ENCODE results near the gene TBC1D24. TPM values are rescaled to one million over a fixed set of nuclear protein-coding genes. Genes with fewer than 3 reads are reported as not detected.

Gene TBC1D24
- total and polyA plus RNA-seq, 9 of the 15 experiments (the other 6 are each of a cell fraction or from before 2014, with no cell fraction given) = 1.7 to 22.6 (median 7.2) TPM

DNA sequence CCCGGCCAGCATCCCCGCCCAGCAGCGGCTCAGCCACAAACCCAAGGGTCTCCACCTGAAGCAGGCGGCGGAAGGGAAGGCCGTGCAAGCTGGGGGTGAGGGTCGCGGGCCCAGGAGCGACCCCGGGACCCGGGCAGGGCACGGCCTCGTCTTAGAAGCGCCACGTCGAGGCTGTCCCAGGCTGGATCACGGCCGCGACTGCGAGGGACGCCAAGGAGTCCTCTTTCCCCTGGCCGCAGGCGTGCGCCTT, 46.2 kb upstream of the TBC1D24 start (continued):
- TF ChIP-seq TSHZ1 (CRISPR knock-in tag; IDR thresholded peaks at IDR 0.05) (no peak), ZNF699 (CRISPR knock-in tag; IDR thresholded peaks at IDR 0.05; ENCODE audit: insufficient replicate concordance) (no peak), U2AF2 (optimal IDR thresholded peaks at IDR 0.05; ENCODE audit: low read depth, low read length) (no peak), NONO (IDR thresholded peaks at IDR 0.05; ENCODE audit: low read depth in 2 of 2, low read length in 1 of 2) (no peak), HIVEP1 (CRISPR knock-in tag; IDR thresholded peaks at IDR 0.05) (no peak), SMARCB1 (IDR thresholded peaks at IDR 0.05; ENCODE audit: insufficient read length, low read depth) (no peak), BMI1 (IDR thresholded peaks at IDR 0.05; ENCODE audit: low read length) (no peak), ZFP30 (CRISPR knock-in tag; IDR thresholded peaks at IDR 0.05; ENCODE audit: borderline replicate concordance) (no peak), DLX4 (CRISPR knock-in tag; IDR thresholded peaks at IDR 0.05) (no peak), ZNF589 (CRISPR knock-in tag; IDR thresholded peaks at IDR 0.05; ENCODE audit: low read depth) (no peak; the same call in 1 of the 2 replicates), TEAD2 (tag; IDR thresholded peaks at IDR 0.05) (no peak), TBP (optimal IDR thresholded peaks at IDR 0.05; ENCODE audit: low read depth, low read length) (no peak), ZNF197 (CRISPR knock-in tag; IDR thresholded peaks at IDR 0.05; ENCODE audit: low read depth) (no peak), ZNF395 (CRISPR knock-in tag; IDR thresholded peaks at IDR 0.05) (no peak), TEAD4 (IDR thresholded peaks at IDR 0.05; ENCODE audit: low read length) (no peak; the same call in 1 of the 2 replicates), TEAD4 (CRISPR knock-in tag; IDR thresholded peaks at IDR 0.05; ENCODE audit: borderline replicate concordance) (no peak), GATAD2A (IDR thresholded peaks at IDR 0.05) (0 out of 2 replicates have a peak, but pooled peaks have one; percentile 11), IRF9 (tag; IDR thresholded peaks at IDR 0.05) (no peak), SAFB (IDR thresholded peaks at IDR 0.05; ENCODE audit: borderline replicate concordance, low read depth, low read length) (peak; percentile 33; the same call in 1 of the 2 replicates), GTF2B (IDR thresholded peaks at IDR 0.05; ENCODE audit: extremely low read depth, insufficient read length) (no peak)
- TF ChIP-seq, protein P1, sequence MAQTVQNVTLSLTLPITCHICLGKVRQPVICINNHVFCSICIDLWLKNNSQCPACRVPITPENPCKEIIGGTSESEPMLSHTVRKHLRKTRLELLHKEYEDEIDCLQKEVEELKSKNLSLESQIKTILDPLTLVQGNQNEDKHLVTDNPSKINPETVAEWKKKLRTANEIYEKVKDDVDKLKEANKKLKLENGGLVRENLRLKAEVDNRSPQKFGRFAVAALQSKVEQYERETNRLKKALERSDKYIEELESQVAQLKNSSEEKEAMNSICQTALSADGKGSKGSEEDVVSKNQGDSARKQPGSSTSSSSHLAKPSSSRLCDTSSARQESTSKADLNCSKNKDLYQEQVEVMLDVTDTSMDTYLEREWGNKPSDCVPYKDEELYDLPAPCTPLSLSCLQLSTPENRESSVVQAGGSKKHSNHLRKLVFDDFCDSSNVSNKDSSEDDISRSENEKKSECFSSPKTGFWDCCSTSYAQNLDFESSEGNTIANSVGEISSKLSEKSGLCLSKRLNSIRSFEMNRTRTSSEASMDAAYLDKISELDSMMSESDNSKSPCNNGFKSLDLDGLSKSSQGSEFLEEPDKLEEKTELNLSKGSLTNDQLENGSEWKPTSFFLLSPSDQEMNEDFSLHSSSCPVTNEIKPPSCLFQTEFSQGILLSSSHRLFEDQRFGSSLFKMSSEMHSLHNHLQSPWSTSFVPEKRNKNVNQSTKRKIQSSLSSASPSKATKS (CRISPR knock-in tag; IDR thresholded peaks at IDR 0.05) = no peak
